M059J (cell line): Measurements from ENCODE around the gene CNMD. TPM values are rescaled to one million over a fixed set of nuclear protein-coding genes. Genes with fewer than 3 reads are reported as not detected.
A peak's percentile ranks its signal among the peaks of the same experiment; 100 is the strongest.
"Not testable (repeated sequence)": the region's sequence is repeated elsewhere in the genome, so short reads cannot be mapped to it uniquely, and the experiment has no call there.

ENCODE experiments used
- DNase-seq: peaks from one replicate; pipeline ENCODE4 v3.0.0-alpha.2; 2012; ENCODE audit warnings: low read depth
- total RNA-seq: library from RNA; depleted of rRNA; stranded (reverse); fragments of >200 nt; shearing (Covaris generic); gene quantifications from 2 replicates; pipeline ENCODE4 v1.2.3, GENCODE V29; 2014

Gene CNMD
- total RNA-seq, 1 experiment from 2014 or later, result not detected

- no peak for DNase-seq
Observed at GRCh38 chr13:52744842-52745375, 5.3 kb upstream of the CNMD start.

- no peak for DNase-seq
Observed at GRCh38 chr13:52743988-52744387, 4.4 kb upstream of the CNMD start.

DNA sequence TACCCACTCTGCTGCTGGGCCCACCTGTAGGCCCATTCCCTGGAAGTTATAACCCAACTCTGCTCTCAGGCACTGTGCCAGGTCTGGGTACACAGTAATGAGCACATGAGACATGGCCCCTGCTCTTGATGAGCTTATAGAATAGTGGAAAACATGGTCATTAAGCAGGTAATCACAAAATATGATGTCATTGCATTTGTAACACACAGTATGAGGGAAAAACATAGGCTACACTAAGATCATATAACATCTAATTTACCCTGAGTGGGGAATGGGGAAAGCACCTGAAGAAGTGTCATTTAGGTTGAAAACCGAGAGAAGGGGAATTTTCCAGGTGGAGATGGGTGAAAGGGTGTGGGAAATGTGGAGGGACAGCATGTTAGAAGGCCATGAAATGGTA is 3.9 kb upstream of the CNMD start:
- DNase-seq, result no peak

GRCh38 chr13:52738719-52739467 is 727 bp downstream of the CNMD start:
- no peak for DNase-seq

GRCh38 chr13:52737965-52738364 is 1.7 kb downstream of the CNMD start:
- DNase-seq, result no peak

GRCh38 chr13:52737451-52737850 is 2.2 kb downstream of the CNMD start:
- no peak for DNase-seq

- no peak for DNase-seq
Observed at GRCh38 chr13:52736891-52737290, 2.7 kb downstream of the CNMD start.

DNA sequence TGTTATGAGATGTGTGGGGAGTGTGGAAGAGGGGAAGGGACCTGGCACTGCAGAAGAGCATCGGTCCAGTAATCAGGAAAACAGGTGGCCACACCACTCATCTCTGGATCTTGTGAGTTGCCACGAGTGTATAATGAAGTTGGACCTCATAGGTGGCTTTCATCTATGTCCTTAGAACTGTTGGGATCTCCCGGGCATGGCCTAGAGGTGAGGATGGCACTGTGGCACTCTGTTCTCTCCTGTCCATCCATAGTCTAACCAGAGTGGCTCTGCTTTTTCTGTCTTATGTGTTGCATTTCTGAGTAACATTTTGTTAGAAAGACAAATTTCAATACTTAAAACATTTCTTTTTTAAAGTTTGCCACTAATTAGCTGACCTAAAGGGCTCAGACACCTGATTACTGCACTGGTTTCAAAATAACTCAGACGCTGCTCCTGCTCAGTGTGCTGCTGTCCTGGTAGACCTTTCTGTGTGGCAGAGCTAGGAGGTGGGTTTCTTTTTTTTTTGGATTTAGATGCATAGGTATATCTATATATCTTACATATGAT is 5.5 kb downstream of the CNMD start:
- no peak for DNase-seq

DNA sequence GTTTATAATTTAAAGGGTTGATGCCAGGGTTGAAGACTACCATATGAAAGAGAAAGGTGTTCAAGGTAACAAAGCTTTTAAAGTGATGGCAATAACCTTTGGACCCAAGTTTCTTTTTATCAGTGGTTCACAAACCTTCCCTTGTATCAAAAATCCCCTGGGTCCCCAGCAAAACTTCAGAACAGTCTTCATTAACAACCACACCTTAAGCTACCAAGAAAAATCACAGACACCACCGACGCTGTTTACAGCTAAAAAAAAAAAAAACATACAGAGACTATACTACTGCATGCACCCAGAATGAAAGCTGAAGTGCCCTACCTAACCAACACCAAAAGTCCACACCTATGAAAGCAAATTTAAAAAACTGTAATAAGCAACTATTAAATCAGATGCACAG is 13.4 kb downstream of the CNMD start:
- no peak for DNase-seq

- DNase-seq, result no peak
Observed at GRCh38 chr13:52725302-52725701, 14.3 kb downstream of the CNMD start.

DNA sequence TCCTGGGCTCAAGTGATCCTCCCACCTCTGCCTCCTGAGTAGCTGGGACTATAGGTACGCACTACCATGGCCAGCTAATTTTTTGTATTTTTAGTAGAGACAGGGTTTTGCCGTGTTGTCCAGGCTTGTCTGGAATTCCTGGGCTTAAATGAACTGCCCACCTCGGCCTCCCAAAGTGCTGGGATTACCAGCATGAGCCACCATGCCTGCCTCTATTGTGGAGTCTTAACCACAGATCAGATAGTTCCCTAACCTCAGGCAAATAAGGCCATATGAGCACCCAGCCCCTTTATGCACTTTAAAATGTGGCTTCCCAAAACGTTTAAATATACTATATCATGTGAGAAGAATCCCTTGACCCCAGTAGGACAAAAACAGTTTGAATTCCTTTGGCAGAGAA is 16.4 kb downstream of the CNMD start:
- DNase-seq, result no peak

DNA sequence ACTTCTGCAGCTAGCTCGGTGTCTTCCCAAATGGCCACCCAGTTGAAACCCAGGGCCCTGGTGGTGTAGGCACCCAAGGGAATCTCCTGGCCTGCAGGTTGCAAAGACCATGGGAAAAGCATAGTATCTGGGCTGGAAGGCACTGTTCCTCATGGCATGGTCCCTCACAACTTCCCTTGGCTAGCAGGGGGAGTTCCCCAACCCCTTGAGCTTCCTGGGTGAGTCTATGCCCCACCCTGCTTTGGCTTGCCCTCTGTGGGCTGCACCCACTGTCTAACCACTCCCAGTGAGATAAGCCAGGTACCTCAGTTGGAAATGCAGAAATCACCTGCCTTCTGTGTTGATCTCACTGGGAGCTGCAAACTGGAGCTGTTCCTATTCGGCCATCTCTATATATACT is 18.3 kb downstream of the CNMD start:
- not testable (repeated sequence) for DNase-seq

GRCh38 chr13:52720904-52721303 is 18.7 kb downstream of the CNMD start:
- peak; percentile 1 for DNase-seq

DNA sequence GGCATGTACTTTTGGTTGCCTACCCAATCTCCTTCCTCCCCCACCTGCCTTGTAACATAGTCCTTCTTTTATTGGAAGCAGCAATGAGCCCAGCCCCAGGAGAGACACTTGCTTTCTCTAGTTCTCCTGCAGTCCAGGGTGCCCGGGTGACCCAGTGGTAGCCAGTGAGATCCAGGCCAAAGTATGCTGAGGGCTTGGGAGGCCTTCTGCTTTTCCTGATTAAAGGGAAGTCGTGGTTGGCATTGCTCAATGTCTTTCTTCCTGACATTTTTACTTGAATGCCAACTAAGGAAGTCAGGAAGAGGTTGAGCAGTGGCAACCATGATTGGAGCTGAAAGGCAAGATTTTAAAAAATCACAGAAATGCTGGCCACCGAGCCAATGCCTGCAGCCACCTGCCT is 25.7 kb downstream of the CNMD start:
- DNase-seq, result no peak

GRCh38 chr13:52712385-52712784 is 27.2 kb downstream of the CNMD start:
- no peak for DNase-seq

GRCh38 chr13:52711286-52711685 is 28.3 kb downstream of the CNMD start:
- no peak for DNase-seq

DNA sequence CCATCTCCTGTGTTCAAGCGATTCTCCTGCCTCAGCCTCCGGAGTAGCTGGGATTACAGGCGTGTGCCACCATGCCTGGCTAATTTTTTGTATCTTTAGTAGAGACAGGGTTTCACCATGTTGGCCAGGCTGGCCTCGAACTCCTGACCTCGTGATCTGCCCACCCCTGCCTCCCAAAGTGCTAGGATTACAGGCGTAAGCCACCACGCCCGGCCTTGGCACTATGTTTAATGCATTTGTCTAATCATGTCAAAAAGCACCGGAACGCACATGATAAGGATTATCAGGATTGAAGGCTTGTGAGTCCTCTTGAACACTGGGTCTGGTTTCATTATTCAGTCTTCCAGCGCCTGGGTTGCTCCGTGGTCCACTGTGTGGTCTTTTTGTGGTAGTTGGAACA is 31.4 kb downstream of the CNMD start:
- not testable (repeated sequence) for DNase-seq

- no peak for DNase-seq
Observed at GRCh38 chr13:52707375-52707774, 32.2 kb downstream of the CNMD start.

DNA sequence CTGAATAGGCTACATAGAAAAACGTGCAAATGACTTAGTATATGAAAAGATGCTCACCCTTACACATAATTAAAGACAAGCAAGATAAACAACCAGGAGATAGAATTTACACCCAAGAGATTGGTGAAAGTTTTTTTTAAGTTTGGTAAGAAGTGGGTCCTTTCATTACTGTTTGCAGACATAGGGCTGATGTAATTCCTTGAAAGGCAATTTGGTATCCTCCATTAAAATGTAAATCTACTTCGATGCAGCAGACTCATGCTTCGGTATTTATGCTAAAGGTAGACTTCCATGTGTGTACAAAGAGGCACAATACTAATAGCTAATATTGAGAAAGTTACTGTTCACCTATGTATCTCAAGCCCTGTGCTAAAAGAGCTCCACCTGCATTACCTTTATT is 33.5 kb downstream of the CNMD start:
- no peak for DNase-seq

- DNase-seq, result no peak
Observed at GRCh38 chr13:52703482-52703881, 36.1 kb downstream of the CNMD start.

DNA sequence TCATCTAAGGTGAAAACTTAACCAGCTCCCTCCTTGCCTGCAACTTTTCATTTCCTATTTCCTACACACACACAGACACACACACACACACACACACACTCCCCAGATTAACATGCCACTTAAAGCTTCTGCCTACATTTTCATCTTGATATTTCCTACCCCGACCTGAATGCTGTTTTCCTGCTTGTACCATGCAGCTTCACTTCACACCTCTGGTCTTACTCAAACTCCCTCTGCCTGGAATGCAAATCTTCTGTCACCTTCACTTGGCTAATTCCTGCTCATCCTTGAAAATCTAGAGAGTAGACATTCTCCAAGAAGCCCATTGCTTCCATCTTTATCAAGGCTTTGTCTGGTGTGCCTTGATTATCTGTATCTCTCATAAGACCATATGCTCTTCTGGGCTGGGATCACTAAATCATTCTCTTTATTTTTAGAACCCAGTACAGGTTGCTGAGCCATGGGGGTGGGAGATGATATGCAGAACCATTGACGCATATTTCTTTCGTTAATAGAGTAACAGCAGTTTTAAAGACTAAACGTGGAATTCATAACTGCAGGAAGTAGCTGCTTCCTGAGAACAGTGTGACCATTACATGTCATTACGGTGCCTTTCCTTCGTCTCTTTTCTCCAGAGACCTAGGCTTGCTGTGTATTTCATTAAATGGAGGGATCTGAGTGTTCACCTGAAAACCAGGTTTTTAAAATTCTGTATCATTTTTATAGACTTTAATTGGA is 37.7 kb downstream of the CNMD start:
- no peak for DNase-seq

DNA sequence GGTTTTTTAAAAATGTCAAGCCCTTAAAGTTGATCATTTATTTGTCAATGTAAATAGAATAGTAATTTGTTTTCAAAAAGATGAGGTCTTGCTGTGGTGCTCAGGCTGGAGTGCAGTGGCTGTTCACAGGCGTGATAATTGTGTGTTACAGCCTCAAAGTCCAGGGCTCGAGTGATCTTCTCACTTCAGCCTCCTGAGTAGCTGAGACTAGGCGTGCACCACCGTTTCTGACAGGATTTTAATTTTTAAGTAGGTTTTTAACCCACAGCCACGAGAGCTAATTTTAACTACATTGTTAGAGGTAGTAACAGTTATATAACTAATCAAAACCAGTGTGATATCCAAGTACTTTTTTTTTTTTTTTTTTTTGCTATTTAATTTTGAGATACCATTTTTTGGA is 43.1 kb downstream of the CNMD start:
- no peak for DNase-seq

DNA sequence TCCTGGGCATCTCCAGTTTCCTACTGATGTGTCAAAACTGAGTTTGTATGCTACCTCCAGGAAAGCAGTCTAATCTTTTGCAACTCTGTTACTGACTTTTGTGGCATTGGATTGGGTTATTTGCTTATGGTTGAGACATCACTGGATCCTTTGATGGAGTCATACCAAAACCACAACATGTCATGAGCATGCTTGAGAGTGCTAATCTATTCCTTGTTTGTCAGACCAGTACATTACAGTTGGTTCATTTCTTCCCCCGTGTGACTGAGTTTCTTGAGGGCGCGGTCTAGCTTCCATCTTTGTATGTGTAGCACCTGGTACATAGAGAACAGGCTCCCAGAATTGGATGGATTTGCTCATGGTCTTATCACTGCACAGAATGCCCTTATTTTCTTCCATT is 43.8 kb downstream of the CNMD start:
- DNase-seq, result peak; percentile 12
